Activated CD8-positive, alpha-beta memory T cell treated with anti-CD3 and anti-CD28 coated beads, Interleukin-2, amount 50 U/mL, for 24 hours (primary cell): ENCODE measurements around the gene WASF2.

Experiments
- DNase-seq: peaks from one replicate; pipeline ENCODE4 v3.0.0-alpha.2; 2020; ENCODE audit errors: extremely low read depth

WASF2 gene

GRCh38 chr1:27358038-27358927 lies 131.7 kb downstream of the WASF2 start:
- DNase-seq, result no peak

- peak; percentile 39 for DNase-seq
These were observed 132.5 kb downstream of the WASF2 start for GRCh38 chr1:27357281-27358037.

- DNase-seq, result no peak
These were observed 133.2 kb downstream of the WASF2 start for GRCh38 chr1:27356619-27357280.

GRCh38 chr1:27356277-27356618 lies 133.7 kb downstream of the WASF2 start:
- DNase-seq, result no peak

- no peak for DNase-seq
These were observed 134.3 kb downstream of the WASF2 start for GRCh38 chr1:27355683-27356082.
